ENCODE data around the gene SPAG8. TPM values are rescaled to one million over a fixed set of nuclear protein-coding genes. Genes with fewer than 3 reads are reported as not detected.

Gene SPAG8, protein sequence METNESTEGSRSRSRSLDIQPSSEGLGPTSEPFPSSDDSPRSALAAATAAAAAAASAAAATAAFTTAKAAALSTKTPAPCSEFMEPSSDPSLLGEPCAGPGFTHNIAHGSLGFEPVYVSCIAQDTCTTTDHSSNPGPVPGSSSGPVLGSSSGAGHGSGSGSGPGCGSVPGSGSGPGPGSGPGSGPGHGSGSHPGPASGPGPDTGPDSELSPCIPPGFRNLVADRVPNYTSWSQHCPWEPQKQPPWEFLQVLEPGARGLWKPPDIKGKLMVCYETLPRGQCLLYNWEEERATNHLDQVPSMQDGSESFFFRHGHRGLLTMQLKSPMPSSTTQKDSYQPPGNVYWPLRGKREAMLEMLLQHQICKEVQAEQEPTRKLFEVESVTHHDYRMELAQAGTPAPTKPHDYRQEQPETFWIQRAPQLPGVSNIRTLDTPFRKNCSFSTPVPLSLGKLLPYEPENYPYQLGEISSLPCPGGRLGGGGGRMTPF
- total RNA-seq, result 0.42 TPM

DNA sequence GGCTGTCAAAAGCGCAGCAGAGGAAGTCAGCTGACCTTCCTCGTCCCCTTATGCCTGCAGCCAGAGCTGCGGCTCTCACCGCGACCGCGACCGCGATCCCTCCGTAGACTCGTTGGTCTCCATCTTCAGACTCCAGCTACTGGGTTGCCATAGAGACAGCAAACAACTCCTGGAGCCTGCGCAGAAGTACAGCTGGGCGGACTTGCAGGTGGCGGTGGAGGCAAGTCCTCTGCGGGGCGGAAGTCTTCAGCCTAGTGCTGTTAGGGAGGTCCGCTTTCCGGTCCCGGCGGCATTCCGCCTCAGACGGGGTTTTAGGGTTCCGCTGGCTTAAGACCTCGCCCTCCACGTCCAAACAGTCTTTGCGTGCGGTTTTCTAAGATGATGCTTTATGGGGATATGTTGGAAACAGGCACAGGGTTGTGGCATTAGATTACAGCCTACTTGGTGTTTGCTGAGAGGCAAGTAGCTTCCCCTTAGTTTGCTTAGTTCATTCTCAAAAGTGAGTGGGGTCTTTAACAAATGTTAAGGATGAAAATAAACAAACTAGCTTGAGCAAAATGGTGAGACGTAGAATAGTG is at the start of gene SPAG8:
Gene SPAG8, minus strand, starts transcription at position 238 of the 578 bp plus-strand sequence. Its CDS starts 115 bp downstream, at position 123.
- Histone ChIP-seq H3K4me1 (ENCODE audit: insufficient read depth, low read length) (peaks cover 42% of the 10 kb centered on the region), H3K27me3 (ENCODE audit: insufficient read depth, low read length) (no peaks in the 10 kb centered on the region), H3K9me3 (ENCODE audit: low read depth, low read length) (no peaks in the 10 kb centered on the region), H3K4me3 (ENCODE audit: low read length) (peak within 1 kb of the TSS; percentile 37)

DNA sequence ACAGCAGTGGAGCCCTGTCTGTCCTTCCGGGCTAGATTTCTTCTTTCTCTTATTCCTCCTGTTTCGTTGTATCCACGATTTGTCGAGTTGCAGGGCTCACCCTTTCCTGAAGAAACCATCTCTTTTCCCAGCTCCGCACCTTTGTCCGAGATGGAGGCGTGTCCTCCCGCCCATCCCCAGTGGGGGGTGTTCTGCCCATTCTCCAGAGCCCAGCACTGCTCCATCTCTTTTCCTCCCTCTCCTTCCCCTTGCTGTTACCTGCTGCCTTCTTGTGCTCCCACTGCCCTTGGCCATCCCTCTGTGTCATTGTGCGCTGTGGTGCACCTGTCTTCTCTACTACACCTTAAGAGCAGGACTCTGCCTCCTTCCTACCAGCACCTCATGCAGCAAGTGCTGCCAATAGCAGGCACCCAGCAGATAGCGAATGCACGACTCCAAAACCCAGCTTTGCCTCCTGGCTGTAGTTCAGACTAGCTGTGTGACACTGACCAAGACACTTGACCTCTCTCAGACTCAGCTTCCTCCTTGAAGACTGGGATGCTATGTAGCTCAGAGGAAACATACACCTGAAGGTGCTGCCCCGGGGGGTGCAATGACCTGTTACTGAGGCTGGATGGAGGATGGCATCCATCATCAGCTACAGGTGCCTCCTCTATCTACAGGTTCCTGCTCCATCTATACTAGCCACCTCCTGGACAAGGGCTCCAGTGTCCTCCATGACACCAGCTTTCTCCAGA is 49.3 kb upstream of the SPAG8 start:
- Histone ChIP-seq H3K9me3 (ENCODE audit: low read depth, low read length) (no peaks in the 10 kb centered on the region), H3K4me3 (ENCODE audit: low read length) (no peak overlapping the region), H3K4me1 (ENCODE audit: insufficient read depth, low read length) (no peaks in the 10 kb centered on the region), H3K27me3 (ENCODE audit: insufficient read depth, low read length) (no peaks in the 10 kb centered on the region)

DNA sequence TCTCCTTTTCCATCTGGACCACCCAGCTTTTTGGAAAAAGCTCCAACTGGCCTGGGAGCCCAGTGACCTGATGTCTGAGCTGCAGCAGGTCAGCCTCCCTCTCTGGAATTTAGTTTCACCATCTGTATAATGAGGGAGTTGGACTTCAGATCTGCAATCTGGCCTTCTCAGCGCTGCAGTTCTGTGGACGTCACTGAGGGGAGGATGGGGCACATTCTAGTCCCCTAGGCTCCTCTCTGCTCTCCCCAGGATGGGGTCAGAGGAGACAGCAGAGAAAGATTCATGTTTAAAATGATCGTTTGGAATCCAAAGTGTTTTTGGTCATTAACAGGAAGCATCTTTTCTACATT is 47.9 kb upstream of the SPAG8 start:
- Histone ChIP-seq H3K4me1 (ENCODE audit: insufficient read depth, low read length) (no peaks in the 10 kb centered on the region), H3K27me3 (ENCODE audit: insufficient read depth, low read length) (peaks cover 6% of the 10 kb centered on the region), H3K4me3 (ENCODE audit: low read length) (no peak overlapping the region), H3K9me3 (ENCODE audit: low read depth, low read length) (no peaks in the 10 kb centered on the region)

DNA sequence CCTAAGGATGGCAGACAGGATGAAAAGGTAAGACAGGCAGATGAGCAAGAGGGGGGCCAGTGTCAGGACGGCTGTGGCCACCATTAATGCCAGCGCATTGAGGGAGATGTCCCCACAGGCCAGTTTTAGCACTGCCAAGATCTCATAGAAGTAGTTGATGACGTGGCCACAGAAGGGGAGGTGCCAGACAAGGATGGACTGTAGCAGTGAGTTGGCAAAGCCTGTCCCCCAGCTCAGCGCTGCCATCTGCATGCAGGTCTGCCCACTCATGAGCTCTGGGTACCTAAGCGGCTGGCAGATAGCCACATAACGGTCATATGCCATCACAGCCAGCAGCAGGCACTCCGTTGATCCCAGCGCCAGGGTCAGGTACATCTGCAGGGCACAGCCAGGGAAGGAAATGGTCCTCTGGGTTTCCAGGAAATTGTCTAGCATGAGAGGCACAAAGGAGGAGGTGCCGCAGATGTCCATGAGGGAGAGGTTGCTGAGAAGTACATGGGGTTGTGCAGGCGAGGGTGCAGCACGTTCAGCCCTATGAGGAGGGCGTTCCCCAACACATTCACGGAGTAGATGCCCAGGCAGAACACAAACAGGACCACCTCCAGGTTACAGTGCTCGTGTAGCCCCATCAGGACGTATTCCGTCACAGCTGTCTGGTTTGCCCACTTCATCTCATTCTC is 47.4 kb upstream of the SPAG8 start:
- Histone ChIP-seq H3K9me3 (ENCODE audit: low read depth, low read length) (no peaks in the 10 kb centered on the region), H3K4me3 (ENCODE audit: low read length) (no peak overlapping the region), H3K27me3 (ENCODE audit: insufficient read depth, low read length) (peaks cover 6% of the 10 kb centered on the region), H3K4me1 (ENCODE audit: insufficient read depth, low read length) (no peaks in the 10 kb centered on the region)

DNA sequence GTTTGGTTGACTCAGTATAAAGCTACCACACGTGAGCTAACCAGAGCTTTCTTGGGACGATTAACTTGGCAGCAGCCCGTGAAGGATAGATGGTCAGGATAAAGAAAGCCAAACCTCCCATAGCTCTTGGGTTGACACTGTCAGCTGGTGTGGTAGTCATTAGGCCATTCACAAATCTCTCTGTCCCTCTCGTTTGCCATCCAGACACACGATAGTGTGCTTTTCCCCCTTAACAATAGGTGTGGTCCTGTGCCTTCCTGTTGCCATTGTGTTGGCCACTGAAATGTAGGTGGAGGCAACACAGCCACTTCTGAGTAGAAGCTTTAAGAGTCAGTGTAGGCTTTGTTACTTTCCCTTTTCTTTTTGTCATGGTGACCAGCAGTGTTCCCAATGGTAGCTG is 46.4 kb upstream of the SPAG8 start:
- H3K27me3 ChIP-seq (ENCODE audit: insufficient read depth, low read length), result peaks cover 6% of the 10 kb centered on the region
- no peaks in the 10 kb centered on the region for H3K9me3 ChIP-seq (ENCODE audit: low read depth, low read length)
- H3K4me1 ChIP-seq (ENCODE audit: insufficient read depth, low read length), result no peaks in the 10 kb centered on the region
- H3K4me3 ChIP-seq (ENCODE audit: low read length), result no peak overlapping the region

DNA sequence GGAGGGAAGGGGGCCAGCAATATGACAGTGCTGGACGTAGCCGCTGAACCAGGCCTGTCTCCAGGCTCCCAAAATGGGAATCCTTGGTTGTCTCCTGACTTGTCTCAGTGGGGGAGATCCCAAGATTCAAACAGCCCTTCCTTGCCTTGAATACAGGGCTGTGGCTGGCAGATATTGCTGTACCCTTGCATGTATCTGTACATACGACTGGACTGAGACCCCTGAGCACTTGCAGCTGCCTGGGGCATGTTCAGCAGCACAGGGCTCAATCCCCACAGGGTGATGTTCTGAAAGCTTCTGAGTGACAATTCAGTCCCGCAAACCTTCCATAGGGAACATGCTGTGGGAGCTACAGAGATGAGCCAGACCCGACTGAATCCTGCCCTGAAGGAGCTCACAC is 44.8 kb upstream of the SPAG8 start:
- Histone ChIP-seq H3K9me3 (ENCODE audit: low read depth, low read length) (no peaks in the 10 kb centered on the region), H3K4me3 (ENCODE audit: low read length) (no peak overlapping the region), H3K27me3 (ENCODE audit: insufficient read depth, low read length) (peaks cover 6% of the 10 kb centered on the region), H3K4me1 (ENCODE audit: insufficient read depth, low read length) (no peaks in the 10 kb centered on the region)

DNA sequence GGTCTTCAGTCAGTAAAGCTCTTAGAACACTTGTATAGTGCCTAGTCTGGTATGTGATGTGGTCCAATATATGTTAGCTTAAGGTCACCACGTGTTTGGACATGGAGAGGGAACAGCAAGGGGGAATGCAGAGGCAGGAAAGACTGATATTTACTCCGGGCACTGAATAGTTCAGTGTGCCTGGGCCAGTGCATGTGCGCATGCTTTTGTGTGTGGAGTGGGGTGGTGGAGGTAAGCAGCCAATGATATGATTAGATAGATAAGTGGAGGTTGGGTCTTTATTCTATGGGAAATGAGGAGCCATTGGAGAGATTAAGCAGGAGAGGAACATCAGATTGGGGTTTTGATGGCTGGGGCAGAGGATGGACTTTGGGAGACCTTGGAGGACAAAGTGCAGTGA is 44.1 kb upstream of the SPAG8 start:
- Histone ChIP-seq H3K27me3 (ENCODE audit: insufficient read depth, low read length) (peaks cover 11% of the 10 kb centered on the region), H3K9me3 (ENCODE audit: low read depth, low read length) (no peaks in the 10 kb centered on the region), H3K4me1 (ENCODE audit: insufficient read depth, low read length) (no peaks in the 10 kb centered on the region), H3K4me3 (ENCODE audit: low read length) (no peak overlapping the region)

DNA sequence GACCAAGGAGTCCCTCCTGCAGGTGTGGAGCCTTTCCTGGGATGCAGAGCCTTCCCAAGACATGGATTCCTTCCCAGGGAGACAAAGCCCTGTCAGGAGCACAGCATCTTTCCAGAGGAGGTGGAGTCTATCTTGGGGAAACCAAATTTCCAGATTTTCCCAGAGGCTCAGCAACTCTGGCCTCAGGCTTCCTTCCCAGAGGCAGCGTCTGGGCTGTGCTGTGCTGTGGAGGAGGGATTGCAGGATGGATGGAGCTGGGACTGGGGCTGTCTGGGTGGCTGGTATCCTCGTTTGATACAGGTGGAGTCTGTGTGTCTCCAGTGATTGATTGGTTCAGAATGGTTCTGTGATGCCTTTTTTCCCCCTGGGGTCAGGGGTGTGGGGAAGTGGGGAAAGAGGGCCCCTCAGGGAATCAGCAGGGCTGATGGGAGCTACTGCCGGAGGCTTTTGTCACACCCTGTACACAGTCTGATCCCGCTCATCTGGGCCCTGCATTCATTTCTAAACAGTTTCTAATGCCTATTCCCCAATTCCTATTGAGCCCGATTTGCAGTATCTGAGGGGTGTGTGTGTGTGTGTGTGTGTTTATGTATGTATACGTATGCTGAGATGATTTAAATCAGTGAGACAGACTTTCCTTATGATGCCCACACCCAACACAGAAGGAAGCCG is 42.2 kb upstream of the SPAG8 start:
- H3K27me3 ChIP-seq (ENCODE audit: insufficient read depth, low read length), result peaks cover 16% of the 10 kb centered on the region

DNA sequence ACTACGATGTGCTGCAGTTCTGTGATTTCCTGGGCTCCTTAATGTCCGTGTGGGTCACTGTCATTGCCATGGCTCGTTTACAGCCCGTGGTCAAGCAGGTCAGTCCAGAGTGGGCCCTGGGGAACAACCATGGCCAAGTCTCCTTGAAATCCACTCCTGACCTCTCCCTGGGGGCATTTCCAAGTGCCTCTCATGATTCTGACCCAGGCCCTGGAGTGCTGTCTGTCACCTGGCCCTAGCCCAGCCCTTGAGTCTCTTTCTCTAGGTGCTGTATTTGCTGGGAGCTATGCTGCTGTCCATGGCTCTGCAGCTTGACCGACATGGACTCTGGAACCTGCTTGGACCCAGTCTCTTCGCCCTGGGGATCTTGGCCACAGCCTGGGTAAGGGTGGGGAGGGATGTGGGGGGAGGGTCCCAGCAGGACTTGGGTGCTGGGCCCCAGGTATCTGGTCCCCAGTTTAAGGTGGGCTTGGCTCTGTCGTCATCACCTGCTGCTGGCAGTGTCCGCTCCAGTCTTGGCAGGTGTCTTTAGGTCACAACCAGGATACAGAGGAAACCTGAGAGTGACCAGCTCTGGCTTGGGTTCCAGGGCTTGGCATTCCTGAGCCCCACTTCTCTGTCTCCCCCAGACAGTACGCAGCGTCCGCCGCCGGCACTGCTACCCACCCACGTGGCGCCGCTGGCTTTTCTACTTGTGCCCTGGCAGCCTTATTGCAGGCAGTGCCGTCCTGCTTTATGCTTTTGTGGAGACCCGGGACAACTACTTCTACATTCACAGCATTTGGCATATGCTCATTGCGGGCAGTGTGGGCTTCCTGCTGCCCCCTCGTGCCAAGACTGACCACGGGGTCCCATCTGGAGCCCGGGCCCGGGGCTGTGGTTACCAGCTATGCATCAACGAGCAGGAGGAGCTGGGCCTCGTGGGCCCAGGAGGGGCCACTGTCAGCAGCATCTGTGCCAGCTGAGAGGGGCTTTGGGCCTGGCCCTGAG is 41.1 kb upstream of the SPAG8 start:
- Histone ChIP-seq H3K4me3 (ENCODE audit: low read length) (no peak overlapping the region), H3K27me3 (ENCODE audit: insufficient read depth, low read length) (peaks cover 16% of the 10 kb centered on the region), H3K4me1 (ENCODE audit: insufficient read depth, low read length) (no peaks in the 10 kb centered on the region), H3K9me3 (ENCODE audit: low read depth, low read length) (no peaks in the 10 kb centered on the region)

More for the DNA sequence above, 42.2 kb upstream of the SPAG8 start:
- Histone ChIP-seq H3K9me3 (ENCODE audit: low read depth, low read length) (no peaks in the 10 kb centered on the region), H3K4me3 (ENCODE audit: low read length) (no peak overlapping the region), H3K4me1 (ENCODE audit: insufficient read depth, low read length) (no peaks in the 10 kb centered on the region)

DNA sequence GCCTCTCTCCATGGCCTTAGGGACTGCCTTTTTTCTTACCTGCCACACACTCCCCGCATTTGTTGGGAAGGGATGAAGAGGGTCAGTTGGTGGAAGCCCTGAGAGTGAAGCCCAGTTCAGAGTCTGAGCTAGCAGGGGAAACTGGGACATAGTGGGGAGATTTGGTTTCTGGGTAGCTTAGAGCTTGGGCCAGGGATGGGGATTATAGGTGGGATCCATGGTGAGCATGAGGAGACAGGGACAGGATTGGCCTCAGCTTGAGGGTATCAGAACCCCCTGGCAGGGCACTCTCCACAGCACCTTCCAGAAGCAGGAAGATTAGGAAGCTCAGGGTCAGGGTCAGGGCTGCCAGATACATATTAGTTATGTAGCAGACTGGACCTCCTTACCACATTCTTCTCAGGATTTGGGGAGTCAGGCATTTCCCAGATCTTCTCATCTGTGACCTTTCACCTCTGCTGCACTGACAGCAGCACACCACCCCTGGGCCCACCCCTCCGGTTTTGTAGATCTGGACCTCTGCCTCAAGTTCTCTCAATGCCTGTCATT is 40.3 kb upstream of the SPAG8 start:
- Histone ChIP-seq H3K4me1 (ENCODE audit: insufficient read depth, low read length) (peaks cover 7% of the 10 kb centered on the region), H3K4me3 (ENCODE audit: low read length) (no peak overlapping the region), H3K9me3 (ENCODE audit: low read depth, low read length) (no peaks in the 10 kb centered on the region), H3K27me3 (ENCODE audit: insufficient read depth, low read length) (peaks cover 21% of the 10 kb centered on the region)

DNA sequence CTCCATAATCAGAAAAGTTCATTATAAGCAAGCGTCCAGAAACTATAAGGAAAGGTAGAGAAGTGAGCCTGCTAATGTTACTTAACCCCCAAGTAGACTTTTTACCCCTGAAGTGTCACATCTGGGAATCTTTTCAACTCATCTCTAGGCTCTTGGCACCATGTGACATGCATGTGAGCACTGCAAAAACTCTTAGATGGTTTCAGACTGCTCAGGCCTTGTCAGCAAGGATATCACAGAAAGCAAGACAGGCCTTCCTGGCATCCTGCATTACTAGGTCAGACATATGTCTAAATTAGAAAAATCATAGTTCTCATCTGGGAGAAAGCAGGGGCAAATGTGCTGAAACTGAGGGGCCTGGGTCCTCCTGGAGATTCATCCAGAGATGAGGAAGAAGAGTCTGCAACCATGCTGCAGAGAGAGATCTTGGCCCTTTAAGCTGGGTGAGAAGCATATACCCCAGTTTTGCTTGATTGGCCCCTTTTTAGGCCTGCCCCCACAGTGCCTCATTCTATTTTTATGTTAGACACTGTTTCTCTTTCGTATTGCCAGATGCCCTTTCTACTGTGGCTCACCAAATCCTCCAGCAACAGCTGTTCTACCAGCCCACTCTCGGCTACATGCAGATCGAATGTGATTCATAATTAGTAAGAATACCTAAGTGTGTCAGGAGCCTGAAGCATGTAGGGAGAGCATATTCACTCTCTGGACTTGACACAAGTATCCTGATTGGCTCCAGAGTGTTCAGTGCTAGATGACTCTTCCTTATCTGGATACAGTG is 35.9 kb upstream of the SPAG8 start:
- Histone ChIP-seq H3K27me3 (ENCODE audit: insufficient read depth, low read length) (peaks cover 20% of the 10 kb centered on the region), H3K4me1 (ENCODE audit: insufficient read depth, low read length) (peaks cover 51% of the 10 kb centered on the region), H3K4me3 (ENCODE audit: low read length) (no peak overlapping the region), H3K9me3 (ENCODE audit: low read depth, low read length) (no peaks in the 10 kb centered on the region)

DNA sequence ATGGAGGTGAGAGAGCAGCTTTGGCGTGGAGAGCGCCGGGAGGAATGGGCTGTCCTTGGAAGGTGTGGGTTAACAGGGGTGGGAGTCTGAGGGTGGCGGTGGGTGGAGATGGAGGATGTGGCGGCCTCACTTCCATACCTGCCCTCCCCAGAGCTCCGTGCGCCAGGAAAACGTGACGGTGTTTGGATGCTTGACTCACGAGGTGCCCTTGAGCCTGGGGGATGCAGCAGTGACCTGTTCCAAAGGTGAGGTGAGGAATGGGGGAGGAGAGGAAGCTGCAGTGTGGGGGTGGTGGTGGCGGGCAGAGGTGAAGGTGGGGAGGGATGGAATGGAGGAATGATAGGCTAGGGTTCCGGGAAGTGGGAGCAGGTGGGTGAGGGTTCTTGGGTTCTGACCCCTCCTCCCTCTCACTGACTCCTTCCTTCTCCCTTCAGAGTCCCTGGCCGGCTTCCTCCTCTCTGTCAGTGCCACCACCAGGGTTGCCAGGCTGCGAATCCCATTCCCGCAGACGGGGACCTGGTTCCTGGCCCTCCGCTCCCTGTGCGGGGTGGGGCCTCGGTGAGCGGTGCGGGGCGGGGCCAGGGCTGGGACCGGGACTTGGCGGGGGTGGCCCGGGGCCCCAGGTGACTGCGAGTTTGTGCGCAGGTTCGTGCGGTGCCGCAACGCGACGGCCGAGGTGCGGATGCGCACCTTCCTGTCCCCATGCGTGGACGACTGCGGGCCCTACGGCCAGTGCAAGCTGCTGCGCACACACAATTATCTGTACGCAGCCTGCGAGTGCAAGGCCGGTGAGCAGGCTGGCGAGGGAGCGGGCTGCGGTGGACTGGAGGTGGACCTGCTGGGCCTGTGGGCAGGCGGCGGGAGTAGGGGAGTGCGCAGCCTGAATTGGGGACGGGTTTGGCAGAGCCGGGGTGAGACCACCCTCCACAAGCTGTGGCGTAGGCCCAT is 34.0 kb upstream of the SPAG8 start:
- Histone ChIP-seq H3K27me3 (ENCODE audit: insufficient read depth, low read length) (peaks cover 15% of the 10 kb centered on the region), H3K9me3 (ENCODE audit: low read depth, low read length) (no peaks in the 10 kb centered on the region), H3K4me3 (ENCODE audit: low read length) (no peak overlapping the region), H3K4me1 (ENCODE audit: insufficient read depth, low read length) (peaks cover 66% of the 10 kb centered on the region)
